HEK293 (cell line): ENCODE data around the gene CROT.

Source experiments
- ZNF514 ChIP-seq: fragments of 450-650 bp; formaldehyde crosslinking; IDR thresholded peaks from 2 replicates; pipeline ENCODE4 v1.5.1; 2016; ENCODE audit warnings: missing biosample characterization, missing genetic modification characterization
- TF ChIP-seq, protein P1 (sequence below): fragments of 450-650 bp; formaldehyde crosslinking; IDR thresholded peaks from 2 replicates; pipeline ENCODE4 v1.5.1; 2016; ENCODE audit warnings: missing biosample characterization, missing genetic modification characterization
- TF ChIP-seq, protein P2 (sequence below): fragments of 450-650 bp; formaldehyde crosslinking; IDR thresholded peaks from 2 replicates; pipeline ENCODE4 v1.5.1; 2016; ENCODE audit warnings: missing biosample characterization, missing genetic modification characterization, low read depth

DNA sequence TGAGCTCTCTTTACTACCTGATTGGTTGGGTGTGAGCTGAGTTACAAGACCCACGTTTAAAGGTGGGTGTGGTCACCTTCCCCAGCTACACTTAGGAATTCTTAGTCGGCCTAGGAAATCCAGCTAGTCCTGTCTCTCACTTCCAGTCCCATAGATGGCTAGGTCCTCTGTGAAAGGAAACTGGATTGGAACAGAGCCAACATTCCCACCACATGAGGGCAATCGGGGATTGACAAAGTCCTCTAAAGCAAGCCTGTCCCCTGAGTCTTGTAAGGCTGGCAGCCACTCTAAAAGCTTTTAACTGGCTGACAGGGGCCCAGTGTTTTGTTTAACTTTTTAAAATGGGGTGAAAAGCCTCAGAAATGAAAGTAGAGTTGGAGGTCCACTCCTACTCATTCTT, 15.1 kb upstream of the CROT start:
- TF ChIP-seq, protein P1, sequence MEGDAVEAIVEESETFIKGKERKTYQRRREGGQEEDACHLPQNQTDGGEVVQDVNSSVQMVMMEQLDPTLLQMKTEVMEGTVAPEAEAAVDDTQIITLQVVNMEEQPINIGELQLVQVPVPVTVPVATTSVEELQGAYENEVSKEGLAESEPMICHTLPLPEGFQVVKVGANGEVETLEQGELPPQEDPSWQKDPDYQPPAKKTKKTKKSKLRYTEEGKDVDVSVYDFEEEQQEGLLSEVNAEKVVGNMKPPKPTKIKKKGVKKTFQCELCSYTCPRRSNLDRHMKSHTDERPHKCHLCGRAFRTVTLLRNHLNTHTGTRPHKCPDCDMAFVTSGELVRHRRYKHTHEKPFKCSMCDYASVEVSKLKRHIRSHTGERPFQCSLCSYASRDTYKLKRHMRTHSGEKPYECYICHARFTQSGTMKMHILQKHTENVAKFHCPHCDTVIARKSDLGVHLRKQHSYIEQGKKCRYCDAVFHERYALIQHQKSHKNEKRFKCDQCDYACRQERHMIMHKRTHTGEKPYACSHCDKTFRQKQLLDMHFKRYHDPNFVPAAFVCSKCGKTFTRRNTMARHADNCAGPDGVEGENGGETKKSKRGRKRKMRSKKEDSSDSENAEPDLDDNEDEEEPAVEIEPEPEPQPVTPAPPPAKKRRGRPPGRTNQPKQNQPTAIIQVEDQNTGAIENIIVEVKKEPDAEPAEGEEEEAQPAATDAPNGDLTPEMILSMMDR (tag by site-specific recombination), result no peak
- TF ChIP-seq, protein P2, sequence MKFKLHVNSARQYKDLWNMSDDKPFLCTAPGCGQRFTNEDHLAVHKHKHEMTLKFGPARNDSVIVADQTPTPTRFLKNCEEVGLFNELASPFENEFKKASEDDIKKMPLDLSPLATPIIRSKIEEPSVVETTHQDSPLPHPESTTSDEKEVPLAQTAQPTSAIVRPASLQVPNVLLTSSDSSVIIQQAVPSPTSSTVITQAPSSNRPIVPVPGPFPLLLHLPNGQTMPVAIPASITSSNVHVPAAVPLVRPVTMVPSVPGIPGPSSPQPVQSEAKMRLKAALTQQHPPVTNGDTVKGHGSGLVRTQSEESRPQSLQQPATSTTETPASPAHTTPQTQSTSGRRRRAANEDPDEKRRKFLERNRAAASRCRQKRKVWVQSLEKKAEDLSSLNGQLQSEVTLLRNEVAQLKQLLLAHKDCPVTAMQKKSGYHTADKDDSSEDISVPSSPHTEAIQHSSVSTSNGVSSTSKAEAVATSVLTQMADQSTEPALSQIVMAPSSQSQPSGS (tag by site-specific recombination), result no peak
- TF ChIP-seq ZNF514 (tag by site-specific recombination), result no peak
